Kidney capillary endothelial cell (primary cell): ENCODE data around the gene AVP.

Experiments used
- DNase-seq: peaks from one replicate; pipeline ENCODE4 v3.0.0-alpha.2; 2018; ENCODE audit warnings: low spot score

The AVP gene

DNA sequence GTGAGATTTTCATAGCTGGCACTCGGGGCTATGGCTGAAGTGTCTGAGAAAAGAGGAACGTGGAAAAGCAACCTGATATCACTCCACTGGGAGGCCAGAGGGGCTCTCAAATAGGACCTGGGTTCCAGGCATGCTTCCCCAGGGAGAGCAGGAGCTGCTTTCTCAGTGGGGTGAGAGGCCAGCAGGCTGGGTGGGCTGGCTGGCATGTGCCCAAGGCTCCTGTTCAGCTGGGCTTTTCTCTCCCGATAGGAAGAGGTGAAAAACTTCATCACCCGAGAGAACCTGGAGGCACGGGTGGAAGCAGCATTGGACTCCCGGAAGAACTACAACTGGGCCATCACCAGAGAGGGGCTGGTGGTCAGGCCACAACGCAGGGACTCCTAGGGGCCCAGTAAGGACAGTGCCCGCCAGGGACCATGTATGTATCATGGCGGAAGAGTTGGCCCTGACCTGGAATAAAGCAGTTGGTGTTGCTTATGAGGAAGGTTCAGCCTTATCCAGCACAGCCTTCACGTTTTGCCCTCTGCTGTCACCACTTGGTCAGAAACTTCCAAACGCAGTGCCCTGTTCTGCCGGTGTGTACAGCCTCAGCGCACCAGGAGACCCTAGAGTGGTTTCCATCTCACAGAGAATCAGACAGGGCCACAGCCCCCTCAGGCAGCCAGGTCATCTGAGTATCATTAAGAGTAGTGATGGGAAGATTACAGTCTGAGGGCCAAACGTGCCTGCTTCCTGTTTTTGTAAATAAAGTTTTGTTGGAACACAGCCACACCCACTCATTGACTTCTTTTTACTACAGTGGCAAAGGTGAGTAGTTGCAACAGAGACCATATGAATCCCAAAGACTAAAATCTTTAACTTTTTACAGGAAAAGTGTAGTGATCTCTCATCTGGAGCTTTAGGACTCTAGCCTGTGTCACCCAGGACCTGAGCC is 36.8 kb downstream of the AVP start:
- DNase-seq = no peak

DNA sequence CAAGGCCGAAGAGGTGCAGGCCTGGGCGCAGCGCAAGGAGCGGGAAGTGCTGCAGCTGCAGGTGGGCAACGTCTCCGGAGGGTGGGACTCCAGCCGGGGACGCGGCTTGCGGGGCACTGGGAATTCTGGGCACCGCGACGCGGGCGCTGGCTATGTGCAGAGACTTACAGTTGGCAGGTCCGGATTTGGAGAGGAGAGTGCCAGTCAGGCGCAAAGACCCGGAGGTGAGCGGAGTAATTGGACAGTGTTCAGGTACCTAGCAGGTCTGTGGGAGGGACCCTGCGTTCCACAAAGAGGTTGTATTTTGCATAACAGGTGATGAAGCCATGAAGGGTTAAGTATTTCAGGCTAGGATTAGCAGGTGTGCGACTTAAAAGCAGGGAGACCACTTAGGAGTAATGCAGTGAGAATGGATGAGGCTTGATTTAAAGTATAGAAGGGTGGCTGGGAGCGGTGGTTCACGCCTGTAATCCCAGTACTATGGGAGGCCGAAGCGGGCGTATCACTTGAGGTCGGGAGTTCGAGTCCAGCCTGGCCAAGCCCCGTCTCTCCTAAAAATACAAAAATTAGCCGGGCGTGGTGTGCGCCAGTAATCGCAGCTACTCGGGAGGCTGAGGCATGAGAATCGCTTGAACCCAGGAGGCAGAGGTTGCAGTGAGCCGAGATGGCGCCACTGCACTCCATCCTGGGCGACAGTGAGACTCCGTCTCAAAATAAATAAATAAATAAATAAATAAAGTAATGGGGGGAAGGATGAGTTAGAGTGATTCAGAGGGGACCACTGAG is 37.7 kb downstream of the AVP start:
- DNase-seq = no peak

DNA sequence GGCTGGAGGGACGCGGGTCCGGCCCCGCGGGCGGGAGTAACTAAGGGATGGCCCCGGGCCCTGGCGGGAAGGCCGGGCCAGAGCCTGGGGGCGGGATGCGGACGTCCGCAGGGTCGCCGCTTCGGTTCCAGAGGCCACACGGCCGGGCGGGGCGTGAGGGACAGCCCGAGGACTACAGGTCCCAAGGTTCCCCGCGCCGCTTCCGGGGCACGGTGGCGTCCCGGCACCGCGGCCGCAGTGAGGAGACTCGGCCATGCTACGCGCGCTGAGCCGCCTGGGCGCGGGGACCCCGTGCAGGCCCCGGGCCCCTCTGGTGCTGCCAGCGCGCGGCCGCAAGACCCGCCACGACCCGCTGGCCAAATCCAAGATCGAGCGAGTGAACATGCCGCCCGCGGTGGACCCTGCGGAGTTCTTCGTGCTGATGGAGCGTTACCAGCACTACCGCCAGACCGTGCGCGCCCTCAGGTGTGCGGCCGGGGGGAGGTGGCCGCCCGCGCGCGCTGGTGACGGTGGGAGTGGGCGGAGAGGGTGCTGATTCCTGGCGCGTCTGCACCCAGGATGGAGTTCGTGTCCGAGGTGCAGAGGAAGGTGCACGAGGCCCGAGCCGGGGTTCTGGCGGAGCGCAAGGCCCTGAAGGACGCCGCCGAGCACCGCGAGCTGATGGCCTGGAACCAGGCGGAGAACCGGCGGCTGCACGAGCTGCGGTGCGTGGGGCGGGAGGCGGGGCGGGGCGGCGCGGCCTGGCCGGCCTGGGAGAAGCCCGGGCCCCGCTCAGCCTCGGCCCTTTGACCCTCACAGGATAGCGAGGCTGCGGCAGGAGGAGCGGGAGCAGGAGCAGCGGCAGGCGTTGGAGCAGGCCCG is 38.5 kb downstream of the AVP start, which contains the start of gene MRPS26:
MRPS26 (plus strand) TSS at position 237 of the 861 bp plus-strand sequence; CDS start at position 254, 17 bp downstream.
- DNase-seq = peak; percentile 77

DNA sequence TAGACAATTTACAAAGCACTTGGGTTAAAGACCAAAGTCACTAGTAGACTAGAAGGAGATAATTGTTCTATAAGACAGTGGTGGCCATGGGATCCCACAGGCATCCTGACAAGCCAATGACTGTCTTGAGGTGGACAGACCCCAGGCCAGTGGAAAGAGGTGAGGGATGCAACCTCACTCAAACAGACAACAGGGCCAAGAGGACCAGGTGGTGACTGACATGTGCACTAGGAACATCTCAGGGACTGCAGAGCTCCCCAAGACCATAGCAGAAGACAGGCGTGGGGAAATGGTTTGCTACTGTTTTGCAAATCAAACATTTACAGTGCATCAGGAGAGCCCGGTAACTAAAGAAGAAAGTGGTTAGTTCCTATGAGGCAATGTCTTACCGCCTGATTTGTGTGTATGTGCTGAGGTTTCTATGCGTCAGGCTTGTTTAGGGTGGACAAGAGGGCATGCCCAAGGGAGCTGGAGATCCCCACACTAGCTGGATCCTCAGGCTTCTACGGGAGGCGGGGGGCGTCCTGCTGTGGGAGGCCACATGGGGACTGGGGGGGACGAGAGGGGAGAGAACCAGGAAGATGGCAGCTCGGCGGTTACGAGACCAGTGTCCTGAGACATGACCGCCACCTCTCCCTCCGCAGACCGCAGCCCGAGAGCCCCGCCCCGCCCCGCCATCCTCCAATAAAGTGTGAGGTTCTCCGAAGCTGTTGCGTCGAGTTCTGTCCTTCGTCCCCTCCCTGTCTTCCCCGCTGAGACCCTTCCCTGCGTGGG is 39.3 kb downstream of the AVP start:
- peak; percentile 49 for DNase-seq

DNA sequence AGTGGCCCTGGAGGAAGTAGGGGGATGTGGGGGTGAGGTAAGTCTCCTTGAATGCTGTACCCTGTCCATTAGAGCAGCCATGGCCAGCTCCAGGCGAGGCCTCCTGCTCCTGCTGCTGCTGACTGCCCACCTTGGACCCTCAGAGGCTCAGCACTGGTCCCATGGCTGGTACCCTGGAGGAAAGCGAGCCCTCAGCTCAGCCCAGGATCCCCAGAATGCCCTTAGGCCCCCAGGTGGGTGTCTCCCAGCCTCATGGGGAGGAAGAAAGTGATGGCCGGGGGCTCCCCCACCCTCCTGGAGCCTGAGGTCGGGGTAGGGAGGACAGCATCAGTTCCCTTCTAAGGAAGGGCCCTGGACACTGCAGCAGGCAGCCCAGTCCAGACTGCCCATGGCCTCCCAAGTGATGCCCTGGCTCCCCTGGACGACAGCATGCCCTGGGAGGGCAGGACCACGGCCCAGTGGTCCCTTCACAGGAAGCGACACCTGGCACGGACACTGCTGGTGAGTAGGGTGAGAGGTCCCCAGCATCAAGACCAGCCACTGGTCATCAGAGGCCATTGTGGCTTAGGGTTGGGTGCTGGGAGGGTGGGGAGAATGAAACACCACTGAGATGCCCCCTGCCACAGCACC is 40.1 kb downstream of the AVP start:
- no peak for DNase-seq

DNA sequence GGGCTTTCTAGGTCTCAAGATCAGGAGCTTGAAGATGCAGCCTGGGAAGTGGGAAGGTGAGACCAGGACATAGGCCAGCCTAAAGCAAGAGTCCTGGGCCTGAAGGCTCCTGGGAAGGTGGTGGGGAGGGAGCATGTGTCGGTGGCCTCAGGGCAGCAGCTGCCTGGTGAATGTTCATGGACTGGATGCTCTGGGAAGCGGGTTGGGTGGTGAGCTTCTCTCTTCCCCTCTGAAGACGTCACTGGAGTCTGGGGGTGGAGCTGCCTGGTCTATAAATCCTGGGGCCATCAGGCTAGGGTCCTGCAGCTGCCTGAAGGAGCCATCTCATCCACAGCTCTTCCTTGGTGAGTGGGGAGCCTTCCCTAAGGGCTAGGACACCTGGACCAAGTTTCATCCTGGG is 41.2 kb downstream of the AVP start, which contains the start of gene GNRH2:
GNRH2 (plus strand) TSS at position 301 of the 400 bp plus-strand sequence. CDS start 793 bp downstream, outside the sequence.
- DNase-seq = no peak

DNA sequence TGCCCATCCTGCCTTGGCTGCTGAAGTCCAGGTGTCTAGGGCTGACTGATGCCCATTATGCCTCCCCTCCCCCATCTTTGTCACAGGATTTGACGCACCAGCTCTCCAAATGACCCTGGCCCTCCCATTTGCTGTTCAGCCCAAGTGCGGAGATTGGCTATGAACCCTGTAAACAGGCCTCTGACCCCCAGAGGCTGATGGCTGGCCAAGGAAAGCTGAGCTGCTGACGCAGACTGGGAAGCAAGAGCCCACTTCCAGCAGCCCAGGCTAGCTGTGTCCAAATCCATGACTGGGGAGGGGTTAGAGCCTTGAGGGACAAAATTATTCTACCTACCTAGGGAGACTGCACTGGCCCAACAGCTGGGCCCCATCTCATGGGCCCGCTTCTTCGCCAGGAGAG is 41.9 kb downstream of the AVP start:
- DNase-seq = no peak

DNA sequence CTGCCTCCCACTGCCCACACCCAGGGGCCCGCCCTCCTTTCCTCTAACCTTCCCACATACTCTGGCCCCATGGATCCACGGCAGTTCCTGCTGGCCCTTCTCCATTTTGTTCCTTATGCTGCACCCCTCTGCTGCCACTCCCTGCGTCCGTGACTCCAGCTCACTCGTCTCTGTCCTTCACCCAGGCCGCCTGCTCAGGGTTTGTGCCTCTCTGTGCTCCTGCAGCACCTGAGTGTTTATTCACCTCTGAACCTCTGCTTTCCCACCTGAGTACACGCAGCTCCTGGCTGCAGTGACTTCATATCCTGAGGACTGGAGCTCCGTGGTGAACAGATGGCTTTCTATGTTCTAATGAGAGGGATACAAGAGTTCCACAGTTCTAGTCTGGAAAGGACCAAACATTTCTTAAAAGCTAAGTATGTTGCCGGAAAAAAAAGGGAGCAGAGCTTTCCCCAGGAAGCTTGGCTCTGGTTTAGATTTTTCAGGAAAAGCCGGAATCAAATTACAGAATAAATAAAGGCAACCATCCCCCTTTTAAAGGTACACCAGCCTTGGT is 42.6 kb downstream of the AVP start:
- no peak for DNase-seq

DNA sequence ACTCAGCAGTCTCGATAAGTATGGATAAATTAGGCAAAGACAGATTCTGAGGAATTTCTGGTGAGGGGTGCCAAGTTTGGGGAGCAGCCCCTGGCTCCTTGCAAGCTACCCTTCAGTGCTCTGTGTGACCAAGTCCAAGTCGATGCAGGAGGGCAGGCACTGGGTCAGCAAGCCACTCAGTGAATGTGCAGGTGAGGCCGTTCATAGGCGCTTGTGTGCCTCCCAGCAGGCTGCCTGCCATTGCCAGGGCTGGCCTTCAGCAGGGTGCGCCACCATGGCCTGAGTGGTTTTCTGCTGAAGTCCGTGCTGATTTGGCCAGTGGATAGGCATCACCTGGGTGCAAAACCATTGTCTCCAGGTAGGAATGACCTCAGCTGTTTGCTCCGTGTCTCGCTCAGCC is 44.4 kb downstream of the AVP start:
- DNase-seq = no peak

DNA sequence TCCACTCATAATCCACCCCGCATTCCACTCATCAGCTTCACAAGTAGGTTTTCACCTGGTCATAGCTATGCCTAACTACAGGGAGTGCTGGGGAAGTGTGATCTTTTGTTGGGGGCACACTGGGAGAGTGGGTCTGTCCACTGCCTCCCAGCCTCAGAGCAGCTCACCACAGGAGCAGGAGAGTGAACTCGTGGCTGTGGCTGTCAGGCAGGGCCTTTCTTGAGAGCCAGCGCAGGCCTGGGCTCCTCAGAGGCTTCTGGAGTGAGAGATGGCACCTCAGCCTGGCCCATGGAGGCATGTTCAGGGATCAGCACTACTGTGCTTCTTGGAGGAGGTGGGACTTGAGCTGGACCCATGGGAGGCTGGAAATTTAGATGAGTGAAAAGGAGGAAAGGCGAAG is 45.1 kb downstream of the AVP start:
- no peak for DNase-seq

DNA sequence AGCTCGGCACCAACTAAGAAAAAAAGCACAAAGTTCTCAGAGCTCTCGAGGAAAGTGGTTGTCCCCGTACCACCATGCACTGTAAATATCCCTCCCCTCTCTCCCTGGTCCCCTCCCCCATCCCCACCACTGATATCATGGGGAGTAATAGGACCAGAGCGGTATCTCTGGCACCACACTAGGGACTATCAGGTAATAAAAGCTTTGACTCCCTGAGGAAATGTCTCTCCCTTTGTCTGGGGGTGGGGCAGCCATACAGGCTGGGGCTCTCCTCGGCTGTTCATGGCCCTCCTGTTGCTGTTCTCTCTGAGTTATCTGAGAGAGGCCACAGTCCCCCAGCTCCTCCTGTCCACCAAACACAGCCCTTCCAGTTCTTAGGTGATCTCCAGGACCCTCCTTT is 46.1 kb downstream of the AVP start:
- no peak for DNase-seq

DNA sequence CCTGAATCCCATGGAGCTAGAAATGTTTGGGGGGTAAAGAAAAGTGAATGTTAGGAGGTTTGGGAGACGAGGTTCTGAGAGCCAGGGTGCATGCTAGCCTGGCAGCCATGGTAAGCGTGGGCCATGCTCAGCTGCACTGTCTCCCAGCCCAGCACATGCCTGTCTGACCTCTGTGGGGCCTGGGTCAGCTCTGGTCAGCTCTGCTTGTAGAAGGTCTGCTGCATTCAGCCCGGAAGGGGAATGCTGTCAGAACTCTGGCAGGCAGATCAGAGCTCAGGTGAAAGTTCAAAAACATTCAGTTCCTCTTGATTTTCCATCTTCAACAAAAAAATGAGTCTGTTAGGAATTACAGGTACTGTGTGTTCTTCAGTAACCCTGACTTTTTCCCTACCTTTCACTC is 46.9 kb downstream of the AVP start:
- DNase-seq = no peak

DNA sequence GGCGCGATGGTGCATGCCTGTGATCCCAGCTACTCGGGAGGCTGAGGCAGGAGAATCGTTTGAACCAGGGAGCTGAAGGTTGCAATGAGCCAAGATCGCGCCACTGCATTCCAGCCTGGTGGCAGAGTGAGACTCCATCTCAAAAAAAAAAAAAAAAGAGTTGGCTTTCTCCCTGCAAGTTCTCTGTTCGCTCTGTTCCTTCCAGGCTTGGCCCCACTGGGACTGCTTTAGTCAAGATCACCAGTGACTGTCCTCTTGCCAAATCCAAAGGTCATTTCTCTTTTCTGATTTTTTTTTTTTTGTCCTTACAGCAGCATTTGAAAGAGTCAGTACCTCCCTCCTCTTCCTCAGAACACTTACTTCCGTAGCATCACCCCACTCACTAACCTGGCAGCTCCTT is 51.9 kb downstream of the AVP start:
- no peak for DNase-seq
